Memory B cell (primary cell): Measurements from ENCODE around the gene DUXB.

Source experiments
- ATAC-seq: fragments of 150-1000 bp; cut with Tn5 transposase; 2 replicates; pipeline ENCODE4 v1.10.0; 2021; ENCODE audit warnings: low read depth, mild to moderate bottlenecking, moderate library complexity
- DNase-seq, 2 donors: peaks; one replicate each; pipeline ENCODE4 v3.0.0; 2022; ENCODE audit warnings: low spot score in 2 of 2
- H3K27ac Mint-ChIP-seq: one replicate; pipeline ENCODE4 v1.8.0; 2022; ENCODE audit warnings: mild to moderate bottlenecking, moderate library complexity, mixed read lengths
- H3K27me3 Mint-ChIP-seq: one replicate; pipeline ENCODE4 v1.8.0; 2022; ENCODE audit warnings: mixed read lengths
- H3K36me3 Mint-ChIP-seq: one replicate; pipeline ENCODE4 v1.8.0; 2022; ENCODE audit warnings: mild to moderate bottlenecking, mixed read lengths
- H3K4me1 Mint-ChIP-seq: one replicate; pipeline ENCODE4 v1.8.0; 2022; ENCODE audit warnings: mixed read lengths
- H3K4me3 Mint-ChIP-seq: one replicate; pipeline ENCODE4 v1.8.0; 2022; ENCODE audit warnings: mild to moderate bottlenecking, moderate library complexity, mixed read lengths
- H3K9me3 Mint-ChIP-seq: one replicate; pipeline ENCODE4 v1.8.0; 2022; ENCODE audit warnings: mixed read lengths

DUXB gene

GRCh38 chr16:75701361-75701760 is at the start of gene DUXB:
Gene DUXB (minus strand): TSS chr16:75701461. CDS start chr16:75701418, 43 bp downstream.
- DNase-seq (no peak), ATAC-seq (no peak)
- no peak within 1 kb of the TSS for H3K4me3 Mint-ChIP-seq
- no peaks in the 10 kb centered on the region for H3K36me3 Mint-ChIP-seq
- no peaks in the 10 kb centered on the region for H3K9me3 Mint-ChIP-seq
- no peak within 1 kb of the TSS for H3K27ac Mint-ChIP-seq
- H3K4me1 Mint-ChIP-seq = no peaks in the 10 kb centered on the region
- H3K27me3 Mint-ChIP-seq = no peaks in the 10 kb centered on the region

- no peak for DNase-seq
- Mint-ChIP-seq H3K4me3 (no peak overlapping the region), H3K27me3 (peaks cover 9% of the 10 kb centered on the region), H3K36me3 (peaks cover 2% of the 10 kb centered on the region), H3K4me1 (no peaks in the 10 kb centered on the region), H3K27ac (no peak overlapping the region), H3K9me3 (no peaks in the 10 kb centered on the region)
- ATAC-seq = no peak
Measured at GRCh38 chr16:75750528-75750927, 49.3 kb upstream of the DUXB start.

GRCh38 chr16:75746359-75746758 is 45.1 kb upstream of the DUXB start:
- Mint-ChIP-seq H3K36me3 (peaks cover 4% of the 10 kb centered on the region), H3K27ac (no peak overlapping the region), H3K9me3 (peaks cover 6% of the 10 kb centered on the region), H3K27me3 (peaks cover 11% of the 10 kb centered on the region), H3K4me1 (no peaks in the 10 kb centered on the region), H3K4me3 (no peak overlapping the region)
- no peak for DNase-seq
- ATAC-seq = no peak

GRCh38 chr16:75745823-75746222 is 44.6 kb upstream of the DUXB start:
- peaks cover 4% of the 10 kb centered on the region for H3K36me3 Mint-ChIP-seq
- peaks cover 6% of the 10 kb centered on the region for H3K9me3 Mint-ChIP-seq
- peaks cover 11% of the 10 kb centered on the region for H3K27me3 Mint-ChIP-seq
- H3K27ac Mint-ChIP-seq = no peak overlapping the region
- H3K4me3 Mint-ChIP-seq = no peak overlapping the region
- H3K4me1 Mint-ChIP-seq = no peaks in the 10 kb centered on the region
- DNase-seq = no peak
- ATAC-seq = no peak

- no peak for ATAC-seq
- no peaks in the 10 kb centered on the region for H3K4me1 Mint-ChIP-seq
- peaks cover 6% of the 10 kb centered on the region for H3K9me3 Mint-ChIP-seq
- peaks cover 11% of the 10 kb centered on the region for H3K27me3 Mint-ChIP-seq
- H3K36me3 Mint-ChIP-seq = peaks cover 4% of the 10 kb centered on the region
- H3K27ac Mint-ChIP-seq = no peak overlapping the region
- no peak for DNase-seq
- H3K4me3 Mint-ChIP-seq = no peak overlapping the region
Measured at GRCh38 chr16:75745242-75745641, 44.0 kb upstream of the DUXB start.

- Mint-ChIP-seq H3K27ac (no peak overlapping the region), H3K27me3 (peaks cover 6% of the 10 kb centered on the region), H3K36me3 (peaks cover 2% of the 10 kb centered on the region), H3K4me3 (no peak overlapping the region), H3K4me1 (no peaks in the 10 kb centered on the region), H3K9me3 (peaks cover 6% of the 10 kb centered on the region)
- ATAC-seq (no peak), DNase-seq (no peak)
Measured at GRCh38 chr16:75742424-75743047, 41.3 kb upstream of the DUXB start.

GRCh38 chr16:75733305-75734211 is 32.3 kb upstream of the DUXB start:
- H3K4me3 Mint-ChIP-seq = no peak overlapping the region
- H3K9me3 Mint-ChIP-seq = no peaks in the 10 kb centered on the region
- H3K27ac Mint-ChIP-seq = no peak overlapping the region

GRCh38 chr16:75732871-75733270 is 31.6 kb upstream of the DUXB start:
- H3K4me3 Mint-ChIP-seq = no peak overlapping the region

More at GRCh38 chr16:75733305-75734211, 32.3 kb upstream of the DUXB start:
- DNase-seq (no peak), ATAC-seq (no peak)
- no peaks in the 10 kb centered on the region for H3K36me3 Mint-ChIP-seq
- H3K4me1 Mint-ChIP-seq = no peaks in the 10 kb centered on the region
- H3K27me3 Mint-ChIP-seq = no peaks in the 10 kb centered on the region

GRCh38 chr16:75727221-75727620 is 26.0 kb upstream of the DUXB start:
- no peaks in the 10 kb centered on the region for H3K27me3 Mint-ChIP-seq
- peaks cover 2% of the 10 kb centered on the region for H3K9me3 Mint-ChIP-seq
- no peak overlapping the region for H3K4me3 Mint-ChIP-seq
- ATAC-seq (no peak), DNase-seq (no peak)
- no peak overlapping the region for H3K27ac Mint-ChIP-seq
- no peaks in the 10 kb centered on the region for H3K36me3 Mint-ChIP-seq
- H3K4me1 Mint-ChIP-seq = no peaks in the 10 kb centered on the region

More at GRCh38 chr16:75732871-75733270, 31.6 kb upstream of the DUXB start:
- no peaks in the 10 kb centered on the region for H3K36me3 Mint-ChIP-seq
- no peaks in the 10 kb centered on the region for H3K4me1 Mint-ChIP-seq
- no peak overlapping the region for H3K27ac Mint-ChIP-seq
- H3K9me3 Mint-ChIP-seq = no peaks in the 10 kb centered on the region
- ATAC-seq = no peak
- DNase-seq = no peak
- H3K27me3 Mint-ChIP-seq = no peaks in the 10 kb centered on the region

- peaks cover 2% of the 10 kb centered on the region for H3K9me3 Mint-ChIP-seq
- no peaks in the 10 kb centered on the region for H3K36me3 Mint-ChIP-seq
- H3K4me1 Mint-ChIP-seq = no peaks in the 10 kb centered on the region
- H3K27me3 Mint-ChIP-seq = no peaks in the 10 kb centered on the region
- H3K4me3 Mint-ChIP-seq = no peak within 1 kb of the TSS
- DNase-seq (no peak), ATAC-seq (no peak)
- no peak within 1 kb of the TSS for H3K27ac Mint-ChIP-seq
Measured at GRCh38 chr16:75726390-75726789, 25.1 kb upstream of the DUXB start, which contains the start of gene CPHXL. Gene CPHXL (minus strand): TSS chr16:75726490. CDS start chr16:75726442, 48 bp downstream.

- no peak overlapping the region for H3K4me3 Mint-ChIP-seq
- no peak overlapping the region for H3K27ac Mint-ChIP-seq
- no peak for ATAC-seq
- DNase-seq = no peak
- H3K4me1 Mint-ChIP-seq = no peaks in the 10 kb centered on the region
- peaks cover 6% of the 10 kb centered on the region for H3K9me3 Mint-ChIP-seq
- H3K36me3 Mint-ChIP-seq = peaks cover 5% of the 10 kb centered on the region
- H3K27me3 Mint-ChIP-seq = peaks cover 12% of the 10 kb centered on the region
Measured at GRCh38 chr16:75718452-75718851, 17.2 kb upstream of the DUXB start.

- H3K9me3 Mint-ChIP-seq = peaks cover 9% of the 10 kb centered on the region
- ATAC-seq (no peak), DNase-seq (no peak)
- no peak overlapping the region for H3K27ac Mint-ChIP-seq
- H3K27me3 Mint-ChIP-seq = peaks cover 11% of the 10 kb centered on the region
- H3K4me1 Mint-ChIP-seq = no peaks in the 10 kb centered on the region
- peaks cover 10% of the 10 kb centered on the region for H3K36me3 Mint-ChIP-seq
- no peak overlapping the region for H3K4me3 Mint-ChIP-seq
Measured at GRCh38 chr16:75714661-75715060, 13.4 kb upstream of the DUXB start.

- Mint-ChIP-seq H3K27ac (no peak overlapping the region), H3K36me3 (peaks cover 5% of the 10 kb centered on the region), H3K4me3 (no peak overlapping the region), H3K4me1 (no peaks in the 10 kb centered on the region), H3K27me3 (peaks cover 1% of the 10 kb centered on the region), H3K9me3 (peaks cover 8% of the 10 kb centered on the region)
- no peak for DNase-seq
- ATAC-seq = no peak
Measured at GRCh38 chr16:75710344-75710743, 9.1 kb upstream of the DUXB start.

- DNase-seq = no peak
- no peaks in the 10 kb centered on the region for H3K27me3 Mint-ChIP-seq
- H3K4me3 Mint-ChIP-seq = no peak overlapping the region
- H3K9me3 Mint-ChIP-seq = no peaks in the 10 kb centered on the region
- no peak overlapping the region for H3K27ac Mint-ChIP-seq
- H3K36me3 Mint-ChIP-seq = no peaks in the 10 kb centered on the region
- H3K4me1 Mint-ChIP-seq = no peaks in the 10 kb centered on the region
- no peak for ATAC-seq
Measured at GRCh38 chr16:75703306-75703705, 2.0 kb upstream of the DUXB start.
